HUES64 (cell line): Measurements from ENCODE around the gene BANP.
"Not testable (repeated sequence)": the region's sequence is repeated elsewhere in the genome, so short reads cannot be mapped to it uniquely, and the experiment has no call there.

Experiments used
- H3K27ac ChIP-seq: 2 replicates; pipeline ENCODE4 v1.7.0; 2013; ENCODE audit warnings: low read depth, low read length, inconsistent platforms
- H3K27me3 ChIP-seq: 2 replicates; pipeline ENCODE4 v1.6.1; 2013; ENCODE audit warnings: mild to moderate bottlenecking, low read length; ENCODE audit not compliant: insufficient read depth
- H3K36me3 ChIP-seq: 2 replicates; pipeline ENCODE4 v1.6.1; 2013; ENCODE audit warnings: mild to moderate bottlenecking, low read length; ENCODE audit not compliant: insufficient read depth
- H3K4me1 ChIP-seq: 2 replicates; pipeline ENCODE4 v1.6.1; 2013; ENCODE audit warnings: mild to moderate bottlenecking, low read length, moderate library complexity; ENCODE audit not compliant: insufficient read depth
- H3K4me3 ChIP-seq: 2 replicates; pipeline ENCODE4 v1.5.1; 2013; ENCODE audit warnings: mild to moderate bottlenecking, low read length, moderate library complexity
- H3K9ac ChIP-seq: 2 replicates; pipeline ENCODE4 v1.6.1; 2013; ENCODE audit warnings: mild to moderate bottlenecking, low read depth, low read length
- H3K9me3 ChIP-seq: 2 replicates; pipeline ENCODE4 v1.6.1; 2013; ENCODE audit warnings: low read depth, low read length; ENCODE audit not compliant: insufficient read depth
- WGBS: fragments of 150-250, 120-280 bp; methylation state at CpG from one replicate; pipeline ENCODE4 v1.1.7; 2013; ENCODE audit warnings: missing lambda C conversion rate; 5-methylcytosine and 5-hydroxymethylcytosine counted together

Gene BANP

GRCh38 chr16:88010968-88011483, 59.8 kb downstream of the BANP start:
- Histone ChIP-seq H3K4me1 (peaks cover 3% of the 10 kb centered on the region; the same call in 1 of the 2 replicates), H3K9me3 (peaks cover 15% of the 10 kb centered on the region; the same call in 1 of the 2 replicates), H3K27me3 (no peaks in the 10 kb centered on the region), H3K4me3 (no peak overlapping the region), H3K27ac (no peak overlapping the region), H3K9ac (no peak overlapping the region), H3K36me3 (peaks cover 48% of the 10 kb centered on the region)
- WGBS, result 93% methylated on average over 19 of the region's 19 CpGs

GRCh38 chr16:88012360-88012759, 61.1 kb downstream of the BANP start:
- Histone ChIP-seq H3K4me1 (peaks cover 3% of the 10 kb centered on the region; the same call in 1 of the 2 replicates), H3K9me3 (peaks cover 15% of the 10 kb centered on the region; the same call in 1 of the 2 replicates), H3K9ac (no peak overlapping the region), H3K36me3 (peaks cover 41% of the 10 kb centered on the region), H3K27me3 (no peaks in the 10 kb centered on the region), H3K4me3 (no peak overlapping the region), H3K27ac (no peak overlapping the region)
- WGBS, result 96% methylated on average over 10 of the region's 10 CpGs

- Histone ChIP-seq H3K27ac (no peak overlapping the region), H3K36me3 (peaks cover 33% of the 10 kb centered on the region), H3K9me3 (peaks cover 12% of the 10 kb centered on the region; the same call in 1 of the 2 replicates), H3K27me3 (no peaks in the 10 kb centered on the region), H3K4me3 (no peak overlapping the region), H3K9ac (no peak overlapping the region), H3K4me1 (peaks cover 3% of the 10 kb centered on the region; the same call in 1 of the 2 replicates)
- 94% methylated on average over 18 of the region's 18 CpGs for WGBS
Observed at GRCh38 chr16:88013091-88013609, 61.9 kb downstream of the BANP start.

- peaks cover 3% of the 10 kb centered on the region; the same call in 1 of the 2 replicates for H3K4me1 ChIP-seq
- H3K36me3 ChIP-seq, result peaks cover 26% of the 10 kb centered on the region
- no peak overlapping the region for H3K4me3 ChIP-seq
- no peak overlapping the region for H3K9ac ChIP-seq
- no peak overlapping the region for H3K27ac ChIP-seq
- peaks cover 12% of the 10 kb centered on the region; the same call in 1 of the 2 replicates for H3K9me3 ChIP-seq
- H3K27me3 ChIP-seq, result no peaks in the 10 kb centered on the region
- WGBS, result 94% methylated on average over 8 of the region's 8 CpGs
Observed at GRCh38 chr16:88013766-88014251, 62.6 kb downstream of the BANP start.

- no peak overlapping the region for H3K9ac ChIP-seq
- peaks cover 3% of the 10 kb centered on the region; the same call in 1 of the 2 replicates for H3K4me1 ChIP-seq
- peaks cover 12% of the 10 kb centered on the region; the same call in 1 of the 2 replicates for H3K9me3 ChIP-seq
- no peaks in the 10 kb centered on the region for H3K27me3 ChIP-seq
- no peak overlapping the region for H3K4me3 ChIP-seq
- H3K27ac ChIP-seq, result no peak overlapping the region
- 94% methylated on average over 10 of the region's 10 CpGs for WGBS
- H3K36me3 ChIP-seq, result peaks cover 23% of the 10 kb centered on the region
Observed at GRCh38 chr16:88014252-88014781, 63.1 kb downstream of the BANP start.

GRCh38 chr16:88014954-88015805, 63.9 kb downstream of the BANP start:
- no peak overlapping the region for H3K4me3 ChIP-seq
- H3K9me3 ChIP-seq, result peaks cover 7% of the 10 kb centered on the region; the same call in 1 of the 2 replicates
- WGBS, result 92% methylated on average over 32 of the region's 32 CpGs
- no peaks in the 10 kb centered on the region for H3K27me3 ChIP-seq
- no peaks in the 10 kb centered on the region for H3K4me1 ChIP-seq
- H3K27ac ChIP-seq, result no peak overlapping the region
- H3K9ac ChIP-seq, result no peak overlapping the region
- peaks cover 23% of the 10 kb centered on the region for H3K36me3 ChIP-seq

- no peaks in the 10 kb centered on the region for H3K27me3 ChIP-seq
- peaks cover 1% of the 10 kb centered on the region; the same call in 1 of the 2 replicates for H3K9me3 ChIP-seq
- H3K27ac ChIP-seq, result no peak overlapping the region
- H3K4me1 ChIP-seq, result no peaks in the 10 kb centered on the region
- H3K4me3 ChIP-seq, result no peak overlapping the region
- H3K36me3 ChIP-seq, result peaks cover 17% of the 10 kb centered on the region
- H3K9ac ChIP-seq, result no peak overlapping the region
- 97% methylated on average over 9 of the region's 9 CpGs for WGBS
Observed at GRCh38 chr16:88015806-88016140, 64.5 kb downstream of the BANP start.

- WGBS, result 90% methylated on average over 18 of the region's 18 CpGs
- H3K9ac ChIP-seq, H3K9me3 ChIP-seq: not testable (repeated sequence)
Observed at GRCh38 chr16:88016386-88016785, 65.2 kb downstream of the BANP start.

GRCh38 chr16:88016964-88017363, 65.7 kb downstream of the BANP start:
- Histone ChIP-seq H3K27me3 (no peaks in the 10 kb centered on the region), H3K36me3 (peaks cover 14% of the 10 kb centered on the region), H3K9ac (no peak overlapping the region), H3K9me3 (no peaks in the 10 kb centered on the region), H3K27ac (no peak overlapping the region), H3K4me1 (no peaks in the 10 kb centered on the region), H3K4me3 (no peak overlapping the region)
- 95% methylated on average over 11 of the region's 11 CpGs for WGBS

More at GRCh38 chr16:88016386-88016785, 65.2 kb downstream of the BANP start:
- peaks cover 14% of the 10 kb centered on the region for H3K36me3 ChIP-seq
- not testable (repeated sequence) for H3K4me1 ChIP-seq, H3K27ac ChIP-seq, H3K27me3 ChIP-seq, H3K4me3 ChIP-seq

- H3K4me1 ChIP-seq, result no peaks in the 10 kb centered on the region
- no peaks in the 10 kb centered on the region for H3K9me3 ChIP-seq
- H3K36me3 ChIP-seq, result peaks cover 14% of the 10 kb centered on the region
- no peak overlapping the region for H3K27ac ChIP-seq
- H3K27me3 ChIP-seq, result no peaks in the 10 kb centered on the region
- 91% methylated on average over 19 of the region's 19 CpGs for WGBS
- H3K9ac ChIP-seq, result no peak overlapping the region
- H3K4me3 ChIP-seq, result no peak overlapping the region
Observed at GRCh38 chr16:88017587-88018101, 66.4 kb downstream of the BANP start.

GRCh38 chr16:88018382-88018781, 67.1 kb downstream of the BANP start:
- H3K4me1 ChIP-seq, H3K9ac ChIP-seq, H3K36me3 ChIP-seq, H3K27me3 ChIP-seq, H3K27ac ChIP-seq, H3K9me3 ChIP-seq, H3K4me3 ChIP-seq: not testable (repeated sequence)
- WGBS, result 97% methylated on average over 26 of the region's 26 CpGs
